Astrocyte (in vitro differentiated cells and primary cell): ENCODE measurements around the gene C2.
"Not testable (repeated sequence)": the region's sequence is repeated elsewhere in the genome, so short reads cannot be mapped to it uniquely, and the experiment has no call there.

Experiments
- EZH2 ChIP-seq: IDR thresholded peaks from 2 replicates; pipeline ENCODE4 v1.6.1; 2012; ENCODE audit warnings: mild to moderate bottlenecking, low read length, inconsistent platforms; ENCODE audit not compliant: insufficient read depth
- TF ChIP-seq, protein P1 (sequence below): IDR thresholded peaks from 2 replicates; pipeline ENCODE4 v1.5.1; 2011; ENCODE audit warnings: low read depth, mild to moderate bottlenecking, inconsistent platforms, low read length, moderate library complexity; ENCODE audit not compliant: insufficient read depth

DNA sequence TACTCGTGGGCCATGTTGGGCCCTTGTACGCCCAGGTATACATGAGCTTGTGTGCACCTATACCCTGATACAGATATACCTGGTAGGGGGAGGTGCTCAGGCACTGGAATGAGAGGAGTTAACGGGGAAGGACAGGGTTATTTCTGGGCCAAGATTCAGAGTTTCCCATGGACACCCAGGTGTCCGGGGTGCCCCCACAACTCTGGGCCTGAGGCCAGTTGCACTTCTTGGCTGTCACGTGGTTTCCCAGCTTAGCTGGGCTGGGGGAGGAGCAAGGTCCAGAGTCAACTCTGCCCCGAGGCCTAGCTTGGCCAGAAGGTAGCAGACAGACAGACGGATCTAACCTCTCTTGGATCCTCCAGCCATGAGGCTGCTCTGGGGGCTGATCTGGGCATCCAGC is 54.2 kb downstream of the C2 start, which contains the start of gene C4A:
- TF ChIP-seq, protein P1, sequence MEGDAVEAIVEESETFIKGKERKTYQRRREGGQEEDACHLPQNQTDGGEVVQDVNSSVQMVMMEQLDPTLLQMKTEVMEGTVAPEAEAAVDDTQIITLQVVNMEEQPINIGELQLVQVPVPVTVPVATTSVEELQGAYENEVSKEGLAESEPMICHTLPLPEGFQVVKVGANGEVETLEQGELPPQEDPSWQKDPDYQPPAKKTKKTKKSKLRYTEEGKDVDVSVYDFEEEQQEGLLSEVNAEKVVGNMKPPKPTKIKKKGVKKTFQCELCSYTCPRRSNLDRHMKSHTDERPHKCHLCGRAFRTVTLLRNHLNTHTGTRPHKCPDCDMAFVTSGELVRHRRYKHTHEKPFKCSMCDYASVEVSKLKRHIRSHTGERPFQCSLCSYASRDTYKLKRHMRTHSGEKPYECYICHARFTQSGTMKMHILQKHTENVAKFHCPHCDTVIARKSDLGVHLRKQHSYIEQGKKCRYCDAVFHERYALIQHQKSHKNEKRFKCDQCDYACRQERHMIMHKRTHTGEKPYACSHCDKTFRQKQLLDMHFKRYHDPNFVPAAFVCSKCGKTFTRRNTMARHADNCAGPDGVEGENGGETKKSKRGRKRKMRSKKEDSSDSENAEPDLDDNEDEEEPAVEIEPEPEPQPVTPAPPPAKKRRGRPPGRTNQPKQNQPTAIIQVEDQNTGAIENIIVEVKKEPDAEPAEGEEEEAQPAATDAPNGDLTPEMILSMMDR: not testable (repeated sequence)
- TF ChIP-seq EZH2: not testable (repeated sequence)
